Measurements from ENCODE around the gene ARHGAP45. TPM values are rescaled to one million over a fixed set of nuclear protein-coding genes. Genes with fewer than 3 reads are reported as not detected.

Gene ARHGAP45
- total and polyA plus RNA-seq, 5 donors = 5.9 to 10.4 (median 8.5) TPM

DNA sequence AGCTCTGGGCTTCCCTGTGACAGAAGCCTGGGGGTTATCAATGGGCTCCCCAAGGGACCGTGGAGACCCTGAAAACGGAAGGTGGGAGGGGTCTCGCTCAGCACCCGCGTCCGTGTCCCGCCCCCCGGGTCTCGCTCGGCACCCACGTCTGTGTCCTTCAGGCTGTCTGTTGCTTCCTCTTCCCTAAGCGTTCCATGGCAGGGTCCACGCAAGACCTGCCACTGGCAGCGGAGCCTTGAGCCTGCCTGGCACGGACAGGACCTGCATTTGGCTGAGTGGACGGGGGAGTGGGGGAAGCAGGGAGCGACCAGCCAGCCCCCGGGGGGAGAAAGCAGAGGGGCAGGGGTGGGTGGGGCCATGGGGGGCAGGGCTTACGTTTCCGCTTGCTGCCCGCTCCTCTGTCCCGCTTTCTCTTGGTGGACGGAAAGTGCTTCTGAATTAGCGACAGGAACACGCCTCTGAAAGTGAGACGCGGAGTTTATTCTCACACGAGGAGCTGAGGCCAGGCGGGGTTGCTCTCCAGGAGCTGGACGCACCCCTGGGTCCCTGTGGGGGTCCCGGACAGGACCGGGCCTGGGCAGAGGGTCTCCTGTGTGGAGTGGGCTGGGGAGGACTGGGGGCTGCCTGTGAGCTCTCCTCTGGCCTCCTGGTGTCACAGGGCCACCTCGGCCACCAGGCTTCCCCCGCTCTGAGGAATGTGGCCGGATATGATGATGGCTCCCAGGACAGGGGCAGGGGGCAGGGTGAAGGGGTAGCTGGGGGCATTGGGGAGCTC is 48.9 kb downstream of the ARHGAP45 start:
- Histone ChIP-seq H3K27ac (ENCODE audit: low read length) (no peak overlapping the region), H3K4me3 (ENCODE audit: low read length) (no peak overlapping the region), H3K9me3 (ENCODE audit: control insufficient read depth, low read length) (no peaks in the 10 kb centered on the region), H3K27me3 (ENCODE audit: control insufficient read depth, insufficient read depth) (no peaks in the 10 kb centered on the region), H3K4me1 (ENCODE audit: control insufficient read depth, insufficient read depth, low read length) (no peaks in the 10 kb centered on the region)
- DNase-seq = peak in 2 of 3 donors; percentile 58 to 60
- intact Hi-C loops (cut with DNase I) = loop anchor here in 1 of 4 donors (5.0 kb wide), 1 partner anchor 76 kb away; no protein-coding TSS in a partner anchor
- WGBS = 90% methylated on average over 35 of the region's 35 CpGs
- ATAC-seq = no peak

DNA sequence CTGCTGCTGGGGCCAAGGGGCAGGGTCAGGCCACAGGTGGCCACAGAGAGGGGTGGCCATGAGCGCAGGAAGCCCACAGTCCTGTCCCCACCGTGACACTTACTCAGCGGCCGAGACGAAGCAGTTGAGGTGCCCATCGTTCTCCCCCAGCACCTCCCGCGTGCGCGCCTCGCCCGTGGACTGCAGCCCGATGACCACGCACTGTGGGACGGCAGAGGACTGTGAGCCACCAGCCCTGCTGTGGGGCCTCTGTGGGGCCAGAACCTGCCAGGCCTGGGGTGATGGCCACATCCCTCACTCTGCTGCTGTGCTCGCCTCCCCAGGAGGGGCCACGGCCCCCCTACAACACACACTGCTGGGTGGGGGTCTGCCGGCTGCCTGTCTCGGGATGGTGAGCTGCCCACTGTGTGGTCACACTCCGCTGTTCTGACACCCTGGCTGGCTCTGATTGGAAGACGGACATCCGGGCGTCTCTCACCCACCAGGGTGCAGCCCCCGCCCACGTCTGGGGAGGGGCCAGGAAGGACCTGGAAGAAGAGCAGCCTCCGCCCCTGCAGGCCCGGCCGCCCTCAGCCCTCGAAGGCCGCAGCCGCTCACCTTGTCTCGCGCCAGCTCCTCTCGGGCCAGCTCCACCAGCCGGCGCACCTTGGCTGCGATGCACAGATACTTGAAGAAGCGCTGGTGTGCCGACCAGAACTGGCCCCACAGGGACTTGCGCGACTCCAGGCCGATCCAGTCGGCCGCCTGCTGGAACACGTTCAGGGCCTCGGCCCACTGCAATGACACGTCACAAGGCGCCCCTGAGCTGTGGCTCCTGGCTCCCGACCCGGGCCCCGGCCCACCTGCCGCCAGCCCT is 50.0 kb downstream of the ARHGAP45 start:
- Histone ChIP-seq H3K27ac (ENCODE audit: low read length) (no peak overlapping the region), H3K27me3 (ENCODE audit: control insufficient read depth, insufficient read depth) (no peaks in the 10 kb centered on the region), H3K9me3 (ENCODE audit: control insufficient read depth, low read length) (no peaks in the 10 kb centered on the region), H3K4me1 (ENCODE audit: control insufficient read depth, insufficient read depth, low read length) (no peaks in the 10 kb centered on the region), H3K4me3 (ENCODE audit: low read length) (no peak overlapping the region)
- 92% methylated on average over 52 of the region's 52 CpGs for WGBS
- intact Hi-C loops (cut with DNase I) = loop anchor here in 1 of 4 donors (5.0 kb wide), 1 partner anchor 75 kb away; no protein-coding TSS in a partner anchor
- no peak for ATAC-seq
- DNase-seq = peak in 2 of 3 donors; percentile 58 to 65

DNA sequence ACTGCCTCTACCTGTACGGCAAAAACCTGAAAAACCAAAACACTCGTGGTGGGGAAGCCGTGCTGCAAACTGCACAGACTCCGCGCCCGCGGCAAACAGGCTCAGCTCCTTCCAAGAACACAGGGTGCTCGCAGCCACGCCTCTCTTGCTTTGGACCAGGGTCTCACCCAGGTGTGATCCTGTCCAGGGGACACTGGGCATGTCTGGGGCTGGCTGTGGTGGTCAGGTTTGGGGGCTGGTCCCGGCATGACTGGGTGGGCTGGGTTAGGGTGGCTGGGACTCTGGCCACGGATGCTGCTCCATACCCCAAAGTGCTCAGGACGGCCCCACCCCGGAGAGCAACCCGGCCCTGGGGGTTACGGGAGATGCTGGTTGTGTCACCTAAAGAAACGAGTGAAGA is 50.7 kb downstream of the ARHGAP45 start:
- WGBS = 95% methylated on average over 16 of the region's 16 CpGs
- ATAC-seq = no peak
- intact Hi-C loops (cut with DNase I) = loop anchor here in 1 of 4 donors (5.0 kb wide), 1 partner anchor 75 kb away; no protein-coding TSS in a partner anchor

DNA sequence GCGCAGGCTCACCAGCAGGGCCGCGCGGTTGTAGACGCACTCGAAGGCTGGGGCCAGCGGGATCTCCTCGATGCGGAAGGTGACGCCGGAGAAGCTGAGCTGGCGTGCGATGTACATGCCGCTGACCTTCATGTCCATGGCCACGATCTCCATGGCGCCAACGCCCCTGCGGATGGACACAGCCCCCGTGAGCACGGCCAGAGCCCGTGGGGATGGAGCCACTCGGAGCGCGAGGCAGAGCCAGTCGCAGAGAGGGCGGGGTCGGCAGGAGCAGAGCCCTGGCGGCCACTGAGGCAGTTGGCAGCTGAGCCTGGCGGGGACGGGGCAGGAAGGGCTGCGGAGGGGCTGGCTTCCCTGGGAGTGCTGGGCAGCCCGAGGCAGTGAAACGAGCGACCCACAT is 52.0 kb downstream of the ARHGAP45 start:
- Histone ChIP-seq H3K4me3 (ENCODE audit: low read length) (no peak overlapping the region), H3K4me1 (ENCODE audit: control insufficient read depth, insufficient read depth, low read length) (no peaks in the 10 kb centered on the region), H3K9me3 (ENCODE audit: control insufficient read depth, low read length) (no peaks in the 10 kb centered on the region), H3K27ac (ENCODE audit: low read length) (no peak overlapping the region), H3K27me3 (ENCODE audit: control insufficient read depth, insufficient read depth) (no peaks in the 10 kb centered on the region)
- 95% methylated on average over 34 of the region's 34 CpGs for WGBS
- peak in 2 of 3 donors; percentile 20 to 63 for DNase-seq
- no peak for ATAC-seq
- intact Hi-C loops (cut with DNase I) = loop anchor here in 1 of 4 donors (5.0 kb wide), 1 partner anchor 73 kb away; no protein-coding TSS in a partner anchor

More for the DNA sequence above, 50.7 kb downstream of the ARHGAP45 start:
- no peaks in the 10 kb centered on the region for H3K27me3 ChIP-seq (ENCODE audit: control insufficient read depth, insufficient read depth)
- H3K9me3 ChIP-seq (ENCODE audit: control insufficient read depth, low read length) = no peaks in the 10 kb centered on the region
- H3K4me1 ChIP-seq (ENCODE audit: control insufficient read depth, insufficient read depth, low read length) = no peaks in the 10 kb centered on the region
- H3K27ac ChIP-seq (ENCODE audit: low read length) = no peak overlapping the region
- DNase-seq = peak in 1 of 3 donors; percentile 61
- no peak overlapping the region for H3K4me3 ChIP-seq (ENCODE audit: low read length)

DNA sequence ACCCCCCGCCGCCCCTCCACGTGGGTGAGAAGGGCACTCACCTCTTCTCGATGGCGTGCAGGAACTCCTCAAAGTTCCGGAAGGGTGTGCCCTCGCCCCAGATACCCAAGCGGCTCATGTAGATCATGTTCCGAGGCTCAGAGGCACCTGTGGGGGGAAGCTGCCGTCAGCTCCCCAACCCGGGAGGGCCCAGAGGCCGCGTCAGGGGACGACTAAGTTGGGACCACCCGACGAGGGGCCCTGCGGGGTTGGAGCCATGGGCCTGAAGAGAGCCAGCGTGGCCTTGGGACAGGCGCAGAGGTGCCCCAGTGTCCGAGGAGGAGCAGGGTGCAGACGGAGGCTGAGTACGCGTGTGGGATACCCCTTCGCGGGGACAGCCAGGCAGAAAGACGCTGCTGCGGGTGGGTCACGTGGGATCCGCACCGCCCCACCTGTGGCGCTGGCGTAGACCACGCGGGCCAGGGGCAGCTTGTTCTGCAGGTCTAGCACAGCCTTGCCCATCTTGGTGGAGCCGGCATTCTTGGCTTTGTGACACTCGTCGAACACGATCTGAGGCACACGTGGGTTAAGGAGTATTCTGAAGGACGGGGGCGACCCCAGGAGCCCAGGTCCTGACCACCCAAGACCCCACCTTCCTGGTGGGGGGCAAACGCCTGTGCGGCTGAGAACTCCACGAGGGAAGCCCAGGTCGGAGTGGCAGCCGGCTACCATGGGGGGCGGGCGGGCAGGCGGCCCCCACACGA is 52.7 kb downstream of the ARHGAP45 start:
- Histone ChIP-seq H3K27ac (ENCODE audit: low read length) (no peak overlapping the region), H3K9me3 (ENCODE audit: control insufficient read depth, low read length) (no peaks in the 10 kb centered on the region), H3K4me3 (ENCODE audit: low read length) (no peak overlapping the region), H3K4me1 (ENCODE audit: control insufficient read depth, insufficient read depth, low read length) (no peaks in the 10 kb centered on the region), H3K27me3 (ENCODE audit: control insufficient read depth, insufficient read depth) (no peaks in the 10 kb centered on the region)
- ATAC-seq (no peak), DNase-seq (peak in 1 of 3 donors; percentile 61)
- WGBS = 94% methylated on average over 50 of the region's 50 CpGs
- intact Hi-C loops (cut with DNase I) = loop anchor here in 1 of 4 donors (5.0 kb wide), 1 partner anchor 73 kb away; no protein-coding TSS in a partner anchor

DNA sequence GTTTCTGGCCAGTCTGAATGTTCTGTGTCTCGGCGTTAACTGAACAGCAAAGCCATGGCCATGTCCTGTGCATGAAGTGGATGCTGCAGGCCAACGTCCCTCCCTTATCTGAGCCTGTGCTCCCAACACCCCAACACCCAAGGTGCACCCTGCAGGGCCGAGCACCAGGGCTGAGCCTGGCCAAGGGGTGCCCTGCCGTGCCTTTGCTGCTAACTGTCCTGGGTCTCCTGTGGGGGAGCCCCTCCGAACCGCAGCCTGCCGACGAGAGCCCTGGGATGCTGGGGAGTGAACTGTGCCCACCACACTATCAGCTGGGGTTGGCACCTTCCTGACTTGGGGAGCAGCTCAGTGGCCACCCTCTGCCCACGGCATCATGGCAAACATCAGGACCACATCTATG is 54.4 kb downstream of the ARHGAP45 start:
- H3K27ac ChIP-seq (ENCODE audit: low read length) = no peak overlapping the region
- no peak for ATAC-seq
- no peaks in the 10 kb centered on the region for H3K27me3 ChIP-seq (ENCODE audit: control insufficient read depth, insufficient read depth)
- H3K4me3 ChIP-seq (ENCODE audit: low read length) = no peak overlapping the region
- no peak for DNase-seq
- WGBS = 93% methylated on average over 10 of the region's 10 CpGs
- no peaks in the 10 kb centered on the region for H3K4me1 ChIP-seq (ENCODE audit: control insufficient read depth, insufficient read depth, low read length)
- no peaks in the 10 kb centered on the region for H3K9me3 ChIP-seq (ENCODE audit: control insufficient read depth, low read length)
- intact Hi-C loops (cut with DNase I) = no loop called here

DNA sequence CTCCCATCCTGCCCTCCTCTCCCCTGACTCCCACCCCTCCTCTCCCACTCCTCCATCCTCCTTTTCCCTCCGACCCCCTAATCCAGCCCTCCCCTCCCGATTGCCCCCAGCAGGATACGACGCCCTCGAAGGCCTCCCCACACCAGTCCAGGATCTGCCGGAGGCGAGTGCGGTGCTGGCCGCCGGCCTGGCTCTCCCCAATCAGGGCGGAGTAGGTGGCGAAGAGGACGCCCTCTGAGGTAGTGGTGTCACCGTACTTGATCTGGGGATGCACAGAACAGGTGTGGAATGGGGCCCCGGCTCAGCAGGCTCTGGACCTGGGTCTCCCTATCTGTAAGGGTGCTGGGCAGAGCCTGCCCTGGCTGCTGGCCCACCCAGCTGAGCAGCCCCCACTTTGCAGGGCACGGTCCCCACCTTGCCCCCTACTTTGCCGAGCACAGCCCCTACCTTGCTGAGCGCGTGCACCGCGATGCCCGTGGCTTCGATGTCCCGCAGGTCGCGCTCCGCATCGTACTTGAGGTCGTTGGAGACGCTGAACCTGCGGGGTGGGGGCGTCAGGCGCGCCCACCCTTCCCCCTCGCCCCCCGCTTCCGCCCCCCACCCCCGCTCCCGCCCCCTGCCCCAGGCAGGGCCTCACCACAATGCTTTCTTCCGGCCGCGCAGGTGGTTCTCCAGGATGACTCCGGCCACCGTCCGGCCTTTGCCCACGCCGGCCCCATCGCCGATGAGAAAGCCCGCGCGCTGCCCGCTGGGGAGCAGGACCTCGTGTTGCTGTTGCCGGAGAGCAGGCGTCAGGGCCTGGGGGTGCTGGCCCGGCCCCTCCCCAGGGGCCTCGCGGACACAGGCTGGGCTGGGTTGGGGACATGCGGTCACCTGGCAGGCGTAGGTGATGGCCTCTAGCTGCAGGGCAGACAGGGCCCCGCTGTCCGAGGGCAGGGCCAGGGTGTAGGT is 55.3 kb downstream of the ARHGAP45 start:
- no peak overlapping the region for H3K27ac ChIP-seq (ENCODE audit: low read length)
- intact Hi-C loops (cut with DNase I) = no loop called here
- H3K27me3 ChIP-seq (ENCODE audit: control insufficient read depth, insufficient read depth) = no peaks in the 10 kb centered on the region
- WGBS = 95% methylated on average over 63 of the region's 63 CpGs
- no peak overlapping the region for H3K4me3 ChIP-seq (ENCODE audit: low read length)
- no peaks in the 10 kb centered on the region for H3K9me3 ChIP-seq (ENCODE audit: control insufficient read depth, low read length)
- ATAC-seq = peak in 1 of 2 donors; percentile 1
- DNase-seq = peak in 2 of 3 donors; percentile 61 to 66
- no peaks in the 10 kb centered on the region for H3K4me1 ChIP-seq (ENCODE audit: control insufficient read depth, insufficient read depth, low read length)

DNA sequence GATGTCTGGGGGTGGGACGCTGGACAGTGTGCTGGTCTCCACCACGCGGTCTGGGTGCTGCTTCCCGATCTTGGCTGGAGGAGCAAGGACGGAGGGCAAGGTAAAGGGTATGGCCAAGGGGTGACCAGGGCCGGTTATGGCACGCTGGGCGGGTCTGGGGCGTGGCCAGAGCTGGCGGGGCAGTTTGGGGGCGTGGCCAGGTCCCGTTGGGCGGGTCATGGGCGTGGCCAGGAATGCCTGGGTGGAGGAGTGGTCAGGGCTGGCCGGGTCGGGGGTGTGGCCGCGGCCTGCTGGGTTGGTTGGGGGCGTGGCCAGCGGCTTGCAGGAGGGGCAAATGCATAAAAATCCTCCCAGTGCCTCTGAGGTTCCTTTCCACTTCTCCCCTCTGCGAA is 56.0 kb downstream of the ARHGAP45 start:
- no peaks in the 10 kb centered on the region for H3K4me1 ChIP-seq (ENCODE audit: control insufficient read depth, insufficient read depth, low read length)
- intact Hi-C loops (cut with DNase I) = no loop called here
- ATAC-seq (peak; percentile 56 to 73), DNase-seq (peak; percentile 81 to 87 (median 82))
- WGBS = 68% methylated on average over 21 of the region's 21 CpGs
- H3K27me3 ChIP-seq (ENCODE audit: control insufficient read depth, insufficient read depth) = no peaks in the 10 kb centered on the region
- no peaks in the 10 kb centered on the region for H3K9me3 ChIP-seq (ENCODE audit: control insufficient read depth, low read length)
- no peak overlapping the region for H3K27ac ChIP-seq (ENCODE audit: low read length)
- no peak overlapping the region for H3K4me3 ChIP-seq (ENCODE audit: low read length)

DNA sequence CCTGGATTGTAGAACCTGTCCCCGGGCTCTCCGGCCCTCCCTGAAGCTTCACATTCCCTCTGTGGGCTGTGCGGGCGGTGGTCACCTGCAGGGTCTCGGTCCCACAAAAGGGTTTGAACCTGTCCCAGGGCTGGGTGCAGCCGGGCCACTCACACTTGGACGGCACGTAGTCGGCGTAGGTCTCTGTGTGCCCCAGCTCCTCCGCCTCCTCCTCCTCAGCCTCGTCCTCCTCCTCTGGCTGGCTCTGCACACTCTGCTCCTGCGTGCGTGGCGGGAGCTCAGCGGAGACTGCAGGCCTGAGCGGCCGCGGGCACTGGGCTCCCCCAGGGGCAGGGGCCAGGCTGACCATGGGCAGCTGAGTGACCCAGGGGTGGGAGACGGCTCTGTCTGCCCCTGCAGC is 56.4 kb downstream of the ARHGAP45 start:
- 96% methylated on average over 20 of the region's 20 CpGs for WGBS
- H3K9me3 ChIP-seq (ENCODE audit: control insufficient read depth, low read length) = no peaks in the 10 kb centered on the region
- H3K4me3 ChIP-seq (ENCODE audit: low read length) = no peak overlapping the region
- ATAC-seq (no peak), DNase-seq (peak in 1 of 3 donors; percentile 41)
- intact Hi-C loops (cut with DNase I) = no loop called here
- H3K4me1 ChIP-seq (ENCODE audit: control insufficient read depth, insufficient read depth, low read length) = no peaks in the 10 kb centered on the region
- H3K27me3 ChIP-seq (ENCODE audit: control insufficient read depth, insufficient read depth) = no peaks in the 10 kb centered on the region
- no peak overlapping the region for H3K27ac ChIP-seq (ENCODE audit: low read length)

Measured in right cardiac atrium (tissue), 5 donors.